GM12878 (cell line): ENCODE results near the gene YIF1A.
A peak's percentile ranks its signal among the peaks of the same experiment; 100 is the strongest.

ENCODE experiments used
- NBN ChIP-seq: fragments of 450-650 bp; IDR thresholded peaks from 2 replicates; pipeline ENCODE4 v1.6.1; 2016
- POLR2A ChIP-seq: IDR thresholded peaks from 2 replicates; pipeline ENCODE4 v1.6.1; 2011; ENCODE audit warnings: low read depth, mild to moderate bottlenecking, low read length
- TF ChIP-seq, protein P1 (sequence below): fragments of 150-350 bp; IDR thresholded peaks from 2 replicates; pipeline ENCODE4 v1.6.1; 2016; ENCODE audit warnings: low read depth, low read length

DNA sequence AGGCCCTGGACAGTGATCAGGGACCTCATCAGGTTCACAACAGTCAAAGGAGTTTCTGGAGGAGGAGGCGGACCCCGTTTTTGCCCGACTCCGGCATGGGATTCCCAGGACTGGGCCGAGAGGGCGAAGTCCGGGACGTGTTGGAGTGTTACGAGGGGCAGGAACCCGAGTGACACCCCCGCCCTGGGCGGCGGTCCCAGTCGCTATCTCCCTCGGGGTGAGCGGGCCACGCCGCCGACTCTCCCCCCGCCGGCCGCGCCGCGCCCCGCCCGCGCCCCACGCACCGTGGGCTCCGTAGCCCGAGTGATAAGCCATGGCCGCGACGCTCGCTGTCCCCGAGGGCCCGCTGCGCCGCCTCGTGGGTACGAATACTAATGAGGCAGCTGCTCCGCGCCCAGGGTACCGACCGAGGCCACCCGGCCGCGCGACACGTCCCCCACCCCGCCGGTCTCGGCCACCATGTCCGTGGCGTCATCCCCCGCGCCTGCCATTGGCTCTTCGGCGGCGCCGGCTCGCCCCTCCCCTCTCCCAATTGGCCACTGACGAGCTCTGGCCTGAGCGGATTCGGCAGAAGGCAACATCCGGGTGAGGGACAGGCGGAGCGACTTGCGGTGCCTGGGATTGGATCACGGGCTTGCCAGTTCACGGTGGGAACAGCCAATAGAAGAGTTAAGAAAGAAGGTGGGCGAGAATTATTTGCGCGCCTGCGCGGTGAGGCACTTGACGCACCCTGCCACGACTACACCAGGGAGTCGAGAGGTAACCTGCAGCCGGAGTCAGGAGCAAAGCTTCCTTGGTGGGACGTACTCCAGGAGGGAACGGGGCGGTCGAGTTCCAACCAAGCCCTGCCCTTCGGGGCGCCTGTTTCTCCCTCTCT is at the start of gene YIF1A:
- TF ChIP-seq POLR2A (peak; percentile 90), NBN (no peak; the same call in 1 of the 2 replicates)
- TF ChIP-seq, protein P1, sequence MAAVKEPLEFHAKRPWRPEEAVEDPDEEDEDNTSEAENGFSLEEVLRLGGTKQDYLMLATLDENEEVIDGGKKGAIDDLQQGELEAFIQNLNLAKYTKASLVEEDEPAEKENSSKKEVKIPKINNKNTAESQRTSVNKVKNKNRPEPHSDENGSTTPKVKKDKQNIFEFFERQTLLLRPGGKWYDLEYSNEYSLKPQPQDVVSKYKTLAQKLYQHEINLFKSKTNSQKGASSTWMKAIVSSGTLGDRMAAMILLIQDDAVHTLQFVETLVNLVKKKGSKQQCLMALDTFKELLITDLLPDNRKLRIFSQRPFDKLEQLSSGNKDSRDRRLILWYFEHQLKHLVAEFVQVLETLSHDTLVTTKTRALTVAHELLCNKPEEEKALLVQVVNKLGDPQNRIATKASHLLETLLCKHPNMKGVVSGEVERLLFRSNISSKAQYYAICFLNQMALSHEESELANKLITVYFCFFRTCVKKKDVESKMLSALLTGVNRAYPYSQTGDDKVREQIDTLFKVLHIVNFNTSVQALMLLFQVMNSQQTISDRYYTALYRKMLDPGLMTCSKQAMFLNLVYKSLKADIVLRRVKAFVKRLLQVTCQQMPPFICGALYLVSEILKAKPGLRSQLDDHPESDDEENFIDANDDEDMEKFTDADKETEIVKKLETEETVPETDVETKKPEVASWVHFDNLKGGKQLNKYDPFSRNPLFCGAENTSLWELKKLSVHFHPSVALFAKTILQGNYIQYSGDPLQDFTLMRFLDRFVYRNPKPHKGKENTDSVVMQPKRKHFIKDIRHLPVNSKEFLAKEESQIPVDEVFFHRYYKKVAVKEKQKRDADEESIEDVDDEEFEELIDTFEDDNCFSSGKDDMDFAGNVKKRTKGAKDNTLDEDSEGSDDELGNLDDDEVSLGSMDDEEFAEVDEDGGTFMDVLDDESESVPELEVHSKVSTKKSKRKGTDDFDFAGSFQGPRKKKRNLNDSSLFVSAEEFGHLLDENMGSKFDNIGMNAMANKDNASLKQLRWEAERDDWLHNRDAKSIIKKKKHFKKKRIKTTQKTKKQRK: peak; percentile 87
